Activated naive CD4-positive, alpha-beta T cell treated with anti-CD3 and anti-CD28 coated beads, Interleukin-2, amount 50 U/mL, for 72 hours (primary cell): ENCODE data around the gene GSTM1. TPM values are rescaled to one million over a fixed set of nuclear protein-coding genes. Genes with fewer than 3 reads are reported as not detected.

Source experiments
- ATAC-seq, 2 donors: fragments of 150-1000 bp; cut with Tn5 transposase; 2 replicates each; pipeline ENCODE4 v1.10.0; 2021; ENCODE audit warnings: mild to moderate bottlenecking in 2 of 2, moderate library complexity in 2 of 2
- DNase-seq, 2 donors: peaks; one replicate each; pipeline ENCODE4 v3.0.0; 2021 to 2022; ENCODE audit warnings: low spot score in 2 of 2
- H3K27ac Mint-ChIP-seq, 2 donors: one replicate each; pipeline ENCODE4 v1.8.0; 2022; ENCODE audit warnings: mild to moderate bottlenecking in 2 of 2, mixed read lengths in 2 of 2
- H3K36me3 Mint-ChIP-seq, 2 donors: one replicate each; pipeline ENCODE4 v1.8.0; 2022; ENCODE audit warnings: mixed read lengths in 2 of 2
- H3K9me3 Mint-ChIP-seq, 2 donors: one replicate each; pipeline ENCODE4 v1.8.0; 2022; ENCODE audit warnings: mixed read lengths in 2 of 2
- total RNA-seq, 2 donors: library from RNA; stranded (reverse); gene quantifications; one replicate each; pipeline ENCODE4 v1.2.3, GENCODE V29; 2022

The GSTM1 gene
- total RNA-seq, 2 donors from 2014 or later, result 129 TPM; not detected in 1

- Mint-ChIP-seq H3K9me3 (peaks cover 0 to 6% of the 10 kb centered on the region in 2 donors), H3K36me3 (peaks cover 6 to 8% of the 10 kb centered on the region in 2 donors), H3K27ac (no peak overlapping the region)
- DNase-seq (no peak), ATAC-seq (peak in 1 of 2 donors; percentile 11)
Observed at GRCh38 chr1:109712321-109712864, 24.8 kb downstream of the GSTM1 start.

DNA sequence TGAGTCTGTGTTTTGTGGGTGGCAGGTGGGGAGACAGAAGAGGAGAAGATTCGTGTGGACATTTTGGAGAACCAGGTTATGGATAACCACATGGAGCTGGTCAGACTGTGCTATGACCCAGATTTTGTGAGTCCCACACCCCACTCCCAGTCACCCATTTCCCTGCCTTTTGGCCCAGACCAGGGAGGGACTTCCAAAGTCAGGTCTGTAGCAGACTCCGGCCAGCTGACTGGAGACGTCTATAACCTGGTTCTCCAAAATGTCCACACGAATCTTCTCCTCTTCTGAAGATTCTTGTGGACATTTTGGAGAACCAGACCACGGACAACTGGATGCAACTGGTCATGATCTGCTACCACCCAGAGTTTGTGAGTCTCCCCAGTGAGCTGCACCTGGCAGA is 26.0 kb downstream of the GSTM1 start:
- peaks cover 6 to 8% of the 10 kb centered on the region in 2 donors for H3K36me3 Mint-ChIP-seq
- no peak for DNase-seq
- H3K9me3 Mint-ChIP-seq, result peaks cover 0 to 6% of the 10 kb centered on the region in 2 donors
- H3K27ac Mint-ChIP-seq, result no peak overlapping the region
- no peak for ATAC-seq

DNA sequence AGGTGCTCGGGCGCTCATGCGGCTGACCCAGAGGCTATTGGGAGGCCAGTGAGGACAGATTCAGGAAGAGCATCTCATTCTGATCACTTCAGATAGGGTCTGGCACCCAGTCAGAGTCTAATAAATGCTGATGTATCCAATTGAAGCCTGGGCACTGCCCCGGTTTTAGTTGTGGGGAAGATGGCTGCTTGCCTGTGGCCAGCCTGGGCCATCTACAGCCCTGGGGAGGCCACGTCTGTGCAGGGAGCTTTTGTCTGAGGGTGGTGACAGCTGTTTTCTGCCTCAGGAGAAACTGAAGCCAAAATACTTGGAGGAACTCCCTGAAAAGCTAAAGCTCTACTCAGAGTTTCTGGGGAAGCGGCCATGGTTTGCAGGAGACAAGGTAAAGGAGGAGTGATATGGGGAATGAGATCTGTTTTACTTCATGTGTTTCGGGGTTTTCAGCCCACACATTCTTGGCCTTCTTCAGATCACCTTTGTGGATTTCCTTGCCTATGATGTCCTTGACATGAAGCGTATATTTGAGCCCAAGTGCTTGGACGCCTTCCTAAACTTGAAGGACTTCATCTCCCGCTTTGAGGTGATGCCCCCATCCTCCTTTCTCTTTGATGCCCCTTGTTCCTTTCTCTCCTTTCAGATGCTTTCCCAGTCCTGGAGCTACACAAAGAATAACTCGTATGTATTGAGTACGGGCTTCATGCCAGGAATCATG is 27.2 kb downstream of the GSTM1 start:
- H3K9me3 Mint-ChIP-seq, result no peaks in the 10 kb centered on the region
- ATAC-seq, result no peak
- no peak overlapping the region for H3K27ac Mint-ChIP-seq

GRCh38 chr1:109716121-109716520 is 28.5 kb downstream of the GSTM1 start:
- Mint-ChIP-seq H3K27ac (no peak overlapping the region), H3K9me3 (no peaks in the 10 kb centered on the region), H3K36me3 (no peaks in the 10 kb centered on the region)
- ATAC-seq (no peak), DNase-seq (no peak)

More for the DNA sequence above, 27.2 kb downstream of the GSTM1 start:
- DNase-seq, result no peak
- H3K36me3 Mint-ChIP-seq, result no peaks in the 10 kb centered on the region

- Mint-ChIP-seq H3K27ac (no peak overlapping the region), H3K36me3 (no peaks in the 10 kb centered on the region), H3K9me3 (no peaks in the 10 kb centered on the region)
- ATAC-seq (no peak), DNase-seq (no peak)
Observed at GRCh38 chr1:109716570-109717090, 29.0 kb downstream of the GSTM1 start.

DNA sequence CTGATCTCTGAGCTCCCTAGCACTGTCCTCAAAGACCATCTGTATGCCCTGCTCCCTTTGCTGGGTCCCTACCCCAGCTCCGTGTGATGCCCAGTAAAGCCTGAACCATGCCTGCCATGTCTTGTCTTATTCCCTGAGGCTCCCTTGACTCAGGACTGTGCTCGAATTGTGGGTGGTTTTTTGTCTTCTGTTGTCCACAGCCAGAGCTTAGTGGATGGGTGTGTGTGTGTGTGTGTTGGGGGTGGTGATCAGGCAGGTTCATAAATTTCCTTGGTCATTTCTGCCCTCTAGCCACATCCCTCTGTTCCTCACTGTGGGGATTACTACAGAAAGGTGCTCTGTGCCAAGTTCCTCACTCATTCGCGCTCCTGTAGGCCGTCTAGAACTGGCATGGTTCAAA is 30.1 kb downstream of the GSTM1 start:
- no peak overlapping the region for H3K27ac Mint-ChIP-seq

GRCh38 chr1:109718495-109718894 is 30.9 kb downstream of the GSTM1 start:
- Mint-ChIP-seq H3K9me3 (no peaks in the 10 kb centered on the region), H3K27ac (no peak overlapping the region), H3K36me3 (no peaks in the 10 kb centered on the region)
- DNase-seq (no peak), ATAC-seq (no peak)

More for the DNA sequence above, 30.1 kb downstream of the GSTM1 start:
- Mint-ChIP-seq H3K36me3 (no peaks in the 10 kb centered on the region), H3K9me3 (no peaks in the 10 kb centered on the region)
- ATAC-seq (no peak), DNase-seq (no peak)

GRCh38 chr1:109719337-109719837 is 31.8 kb downstream of the GSTM1 start:
- Mint-ChIP-seq H3K27ac (no peak overlapping the region), H3K36me3 (no peaks in the 10 kb centered on the region), H3K9me3 (no peaks in the 10 kb centered on the region)
- ATAC-seq, result no peak
- no peak for DNase-seq

DNA sequence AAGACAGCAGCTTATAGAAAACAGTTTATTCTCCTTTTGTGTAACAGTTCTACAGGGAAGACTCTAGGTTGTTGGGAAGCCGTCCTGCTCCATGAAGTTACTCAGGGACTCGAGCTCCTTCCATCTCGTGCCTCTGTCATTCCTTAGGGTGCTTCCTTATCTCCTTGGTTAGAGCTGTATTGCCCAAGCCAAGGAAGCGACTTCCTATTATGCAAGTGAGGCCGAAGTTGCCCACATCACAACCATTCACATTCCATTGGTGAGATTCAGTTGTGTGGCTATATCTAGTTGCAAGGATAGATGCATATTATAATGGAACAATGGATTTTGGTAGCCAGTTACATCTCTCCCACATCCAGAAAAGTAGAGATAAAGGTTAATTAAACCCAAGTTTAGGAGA is 33.4 kb downstream of the GSTM1 start:
- Mint-ChIP-seq H3K27ac (no peak overlapping the region), H3K9me3 (no peaks in the 10 kb centered on the region), H3K36me3 (no peaks in the 10 kb centered on the region)
- no peak for ATAC-seq
- DNase-seq, result no peak

DNA sequence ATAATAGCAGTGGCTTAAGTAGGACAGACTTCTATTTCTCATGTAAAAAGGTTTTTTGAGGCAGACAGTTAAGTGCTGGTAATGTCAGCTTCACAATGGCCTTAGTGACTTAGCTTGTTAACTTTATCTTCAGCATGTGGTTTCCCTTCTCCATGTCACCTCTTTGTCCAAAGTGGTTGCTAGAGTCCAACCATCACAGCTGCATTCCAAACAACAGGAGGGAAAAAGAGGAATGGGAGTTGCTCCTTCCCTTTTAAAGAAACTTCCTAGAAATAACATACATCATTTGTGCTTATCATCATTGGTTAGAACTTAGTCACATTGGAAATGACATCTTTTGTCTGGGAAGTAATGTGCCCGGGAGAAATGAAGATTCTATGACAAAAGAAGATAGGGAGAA is 34.4 kb downstream of the GSTM1 start:
- no peak overlapping the region for H3K27ac Mint-ChIP-seq
- ATAC-seq (no peak), DNase-seq (no peak)
- H3K36me3 Mint-ChIP-seq, result no peaks in the 10 kb centered on the region
- H3K9me3 Mint-ChIP-seq, result no peaks in the 10 kb centered on the region

GRCh38 chr1:109722908-109723691 is 35.5 kb downstream of the GSTM1 start:
- Mint-ChIP-seq H3K36me3 (no peaks in the 10 kb centered on the region), H3K27ac (peak overlapping the region in 1 of 2 donors; percentile 68), H3K9me3 (no peaks in the 10 kb centered on the region)
- DNase-seq (no peak), ATAC-seq (no peak)

- H3K36me3 Mint-ChIP-seq, result no peaks in the 10 kb centered on the region
- no peaks in the 10 kb centered on the region for H3K9me3 Mint-ChIP-seq
- no peak for ATAC-seq
- DNase-seq, result no peak
- no peak overlapping the region for H3K27ac Mint-ChIP-seq
Observed at GRCh38 chr1:109724933-109725332, 37.3 kb downstream of the GSTM1 start.

- Mint-ChIP-seq H3K9me3 (no peaks in the 10 kb centered on the region), H3K27ac (no peak overlapping the region), H3K36me3 (no peaks in the 10 kb centered on the region)
- ATAC-seq, result no peak
- DNase-seq, result no peak
Observed at GRCh38 chr1:109725510-109725909, 37.9 kb downstream of the GSTM1 start.

DNA sequence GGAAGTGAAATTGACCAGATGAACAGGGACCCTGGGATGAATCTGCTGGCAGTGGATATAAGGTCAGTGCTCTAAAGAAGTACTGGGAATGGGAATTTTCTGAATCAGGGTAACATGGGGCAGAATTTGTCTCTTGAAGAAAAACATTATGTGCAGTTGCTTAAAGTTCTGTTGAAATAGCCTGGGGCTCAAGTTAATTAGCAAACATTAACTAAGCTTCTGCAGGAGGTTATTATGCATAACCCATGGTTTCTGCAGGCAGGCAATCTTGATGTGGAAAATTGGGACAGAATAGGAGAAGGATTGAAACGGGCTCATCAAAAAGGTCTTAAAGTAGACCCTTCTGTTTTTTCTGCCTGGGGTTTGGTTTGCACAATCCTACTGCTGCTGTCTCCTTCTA is 38.4 kb downstream of the GSTM1 start:
- no peak overlapping the region for H3K27ac Mint-ChIP-seq
- no peak for DNase-seq
- no peaks in the 10 kb centered on the region for H3K9me3 Mint-ChIP-seq
- no peaks in the 10 kb centered on the region for H3K36me3 Mint-ChIP-seq
- ATAC-seq, result no peak

DNA sequence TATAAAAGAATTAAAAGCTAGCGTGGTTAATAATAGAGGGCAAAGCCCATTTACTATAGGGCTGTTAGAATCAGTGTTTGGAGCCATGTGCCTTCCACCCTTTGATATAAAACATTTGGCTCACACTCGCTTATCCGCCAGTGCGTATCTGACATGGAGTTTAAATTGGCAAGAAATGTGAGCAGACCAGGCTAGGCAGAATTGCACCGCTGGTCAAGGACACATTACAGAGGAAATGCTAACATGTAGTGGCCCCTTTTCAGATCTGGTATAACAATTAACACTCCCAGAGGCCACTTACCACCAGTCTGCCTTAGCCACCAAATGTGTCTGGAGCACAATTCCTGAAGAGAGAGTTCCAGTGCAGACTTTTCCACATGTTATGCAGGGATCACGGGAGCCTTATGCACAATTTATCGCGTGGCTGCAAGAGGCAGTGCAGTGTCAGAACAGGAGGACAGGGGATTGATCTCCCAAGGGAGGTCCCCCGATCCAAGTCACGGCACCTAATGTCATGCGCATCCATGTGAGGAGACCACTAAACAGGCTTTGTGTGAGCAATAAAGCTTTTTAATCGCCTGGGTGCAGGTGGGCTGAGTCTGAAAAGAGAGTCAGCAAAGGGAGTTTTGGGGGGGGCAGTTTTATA is 39.2 kb downstream of the GSTM1 start:
- Mint-ChIP-seq H3K27ac (no peak overlapping the region), H3K36me3 (no peaks in the 10 kb centered on the region), H3K9me3 (no peaks in the 10 kb centered on the region)
- DNase-seq, result no peak
- ATAC-seq, result no peak

- H3K36me3 Mint-ChIP-seq, result no peaks in the 10 kb centered on the region
- ATAC-seq (no peak), DNase-seq (no peak)
- no peaks in the 10 kb centered on the region for H3K9me3 Mint-ChIP-seq
- peak overlapping the region in 1 of 2 donors; percentile 40 for H3K27ac Mint-ChIP-seq
Observed at GRCh38 chr1:109728870-109729269, 41.3 kb downstream of the GSTM1 start.

GRCh38 chr1:109730666-109731065 is 43.0 kb downstream of the GSTM1 start:
- Mint-ChIP-seq H3K36me3 (no peaks in the 10 kb centered on the region), H3K27ac (no peak overlapping the region), H3K9me3 (no peaks in the 10 kb centered on the region)
- ATAC-seq, result no peak
- no peak for DNase-seq
